HG03460 (cell line): Measurements from ENCODE around the gene ARGLU1.

Source experiments
- ATAC-seq: cut with Tn5 transposase; IDR thresholded peaks from one replicate; pipeline ENCODE4 v1.9.1; 2021; ENCODE audit not compliant: unreplicated experiment

ARGLU1 gene

DNA sequence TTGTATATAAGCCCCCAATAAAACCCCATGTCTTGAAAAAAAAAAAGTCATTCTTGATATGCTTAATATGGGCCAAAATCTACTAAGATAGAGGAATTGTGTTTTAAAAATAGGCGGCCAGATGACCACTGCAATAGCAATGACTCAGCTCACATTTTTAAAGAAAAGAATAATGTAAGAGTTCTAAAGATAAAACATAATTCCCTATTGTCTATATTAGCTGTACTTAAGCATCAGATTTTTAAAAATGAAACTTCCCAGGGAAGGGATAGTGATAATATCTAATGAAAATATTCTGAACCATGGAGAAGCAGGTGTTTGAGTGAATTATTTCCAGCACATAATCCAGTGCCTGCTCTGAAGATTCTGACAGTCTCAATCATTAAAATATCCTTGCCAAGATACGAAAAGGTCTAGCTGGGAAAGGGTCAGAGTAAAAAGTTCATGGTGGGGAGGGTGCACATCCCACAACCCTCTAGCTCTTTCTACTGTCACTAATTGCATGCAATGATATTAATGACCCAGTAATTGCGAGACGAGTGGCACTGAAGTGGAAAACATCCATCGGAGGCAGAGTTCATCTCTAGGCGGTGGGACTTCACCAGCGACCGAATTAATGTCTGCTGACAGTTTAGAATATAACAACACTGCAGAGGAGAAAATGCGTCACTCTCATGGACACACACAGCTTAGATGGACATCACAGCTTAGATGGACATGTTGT lies 64.0 kb downstream of the ARGLU1 start:
- ATAC-seq: no peak

DNA sequence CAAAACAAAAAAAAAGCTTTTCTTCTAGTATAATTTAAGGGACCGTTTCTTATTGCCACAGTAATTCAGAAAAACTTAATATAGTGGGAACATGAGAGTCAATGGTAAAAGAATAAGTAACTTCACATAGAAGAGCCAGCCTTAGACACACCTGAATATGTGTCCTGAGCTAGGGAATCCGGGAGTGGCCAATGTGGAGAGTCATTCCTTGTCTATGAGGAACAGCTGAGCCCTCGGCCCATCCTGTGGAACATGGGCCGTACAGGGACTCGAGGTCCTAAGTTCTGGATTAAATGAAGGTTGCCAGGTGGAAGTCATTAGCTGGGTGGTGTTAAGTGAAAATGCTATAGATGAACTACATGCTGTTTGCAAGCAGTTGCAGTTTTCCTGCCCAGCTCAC lies 64.7 kb downstream of the ARGLU1 start:
- ATAC-seq: no peak

DNA sequence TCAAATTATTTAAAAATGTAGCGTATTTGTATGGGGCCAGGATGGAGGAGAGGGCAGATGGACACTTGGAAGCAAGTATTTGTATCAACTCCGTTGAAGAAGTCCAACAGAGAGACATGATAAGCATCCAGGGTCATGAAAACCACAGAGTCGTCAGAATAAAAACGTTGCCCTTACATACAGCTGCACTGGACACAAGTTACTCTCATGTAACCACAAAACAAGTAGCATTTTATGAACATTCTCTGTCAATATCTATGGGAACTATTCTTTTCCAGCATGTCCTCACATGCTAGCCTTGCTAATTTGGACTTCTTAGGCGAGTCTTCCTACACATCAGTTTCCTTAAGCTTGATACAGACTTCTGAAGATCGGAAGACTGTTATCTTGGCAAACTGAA lies 67.5 kb downstream of the ARGLU1 start:
- no peak for ATAC-seq

DNA sequence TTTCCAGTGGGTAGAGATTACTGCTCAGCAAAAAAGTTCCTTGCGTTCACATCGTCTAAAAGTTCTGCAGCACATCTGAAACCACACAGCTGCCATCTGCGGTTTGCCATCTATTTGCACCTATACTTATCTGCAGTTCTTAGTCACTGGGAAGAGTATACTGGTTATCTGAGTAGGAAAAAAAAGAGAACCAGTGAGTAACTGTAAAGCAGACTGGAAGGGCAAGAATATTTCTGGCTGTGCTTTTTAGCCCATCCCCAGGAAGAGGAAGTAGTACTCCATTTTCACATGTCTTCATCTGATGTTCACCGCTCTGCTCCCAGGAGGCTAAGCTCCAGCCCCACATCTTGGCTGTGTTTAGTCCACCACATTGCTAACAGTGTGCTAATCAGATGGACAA lies 68.0 kb downstream of the ARGLU1 start:
- ATAC-seq: peak; percentile 72

DNA sequence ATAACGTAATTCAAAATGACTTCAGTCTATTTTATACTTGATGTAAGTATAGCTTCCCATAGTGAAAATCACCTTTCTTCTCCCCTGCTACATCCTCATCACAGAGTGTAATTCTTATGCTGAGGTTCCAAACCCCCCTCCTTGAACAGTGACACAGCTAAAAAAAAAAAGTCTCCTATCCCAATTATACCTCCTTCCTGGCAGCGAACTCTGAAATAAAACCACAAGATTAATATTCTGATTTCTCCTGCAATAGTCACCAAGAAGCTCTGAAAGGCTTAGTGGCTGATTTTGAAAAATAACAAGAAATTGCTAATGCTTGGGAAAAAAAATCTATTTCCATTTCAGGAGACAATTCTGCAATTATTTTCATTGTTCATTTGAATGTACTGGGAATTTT lies 68.8 kb downstream of the ARGLU1 start:
- no peak for ATAC-seq

DNA sequence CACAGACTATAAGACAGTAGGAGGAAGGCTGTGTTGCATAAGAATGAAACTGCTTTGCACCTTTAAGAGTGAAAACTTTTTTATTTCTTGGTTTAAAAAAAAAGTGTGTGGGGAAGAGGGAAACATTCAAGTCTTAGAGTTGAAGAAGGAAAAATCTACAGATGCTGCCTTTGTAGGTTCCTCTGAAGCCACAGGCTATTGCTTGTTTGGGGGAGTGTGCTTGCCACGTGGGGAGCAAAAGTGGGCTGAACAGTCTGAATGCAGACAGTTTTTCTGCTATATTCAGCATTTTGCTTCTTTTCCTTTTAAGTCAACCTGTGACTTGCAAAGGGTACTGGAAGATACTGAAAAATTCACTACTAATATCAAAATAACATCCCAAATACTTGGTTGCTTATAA lies 69.4 kb downstream of the ARGLU1 start:
- no peak for ATAC-seq

DNA sequence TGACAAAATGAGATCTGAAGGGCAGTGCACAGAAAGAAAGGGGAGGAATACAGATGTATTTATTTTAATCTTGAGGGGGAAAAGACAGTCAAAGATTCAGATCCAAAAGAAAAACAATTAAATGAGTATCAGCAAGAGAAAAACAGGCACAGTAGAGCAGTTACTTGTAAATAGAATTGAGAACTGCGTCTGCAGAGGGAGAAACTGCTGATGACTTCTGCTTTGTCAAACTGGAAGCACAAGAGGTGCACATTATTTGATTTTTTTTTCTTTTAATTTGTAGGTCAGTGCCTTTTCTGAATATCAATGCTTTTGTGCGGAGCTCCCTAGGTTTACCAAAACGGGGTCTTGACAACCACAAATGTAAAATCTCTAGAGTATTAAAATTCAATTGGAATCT lies 69.8 kb downstream of the ARGLU1 start:
- ATAC-seq: no peak

DNA sequence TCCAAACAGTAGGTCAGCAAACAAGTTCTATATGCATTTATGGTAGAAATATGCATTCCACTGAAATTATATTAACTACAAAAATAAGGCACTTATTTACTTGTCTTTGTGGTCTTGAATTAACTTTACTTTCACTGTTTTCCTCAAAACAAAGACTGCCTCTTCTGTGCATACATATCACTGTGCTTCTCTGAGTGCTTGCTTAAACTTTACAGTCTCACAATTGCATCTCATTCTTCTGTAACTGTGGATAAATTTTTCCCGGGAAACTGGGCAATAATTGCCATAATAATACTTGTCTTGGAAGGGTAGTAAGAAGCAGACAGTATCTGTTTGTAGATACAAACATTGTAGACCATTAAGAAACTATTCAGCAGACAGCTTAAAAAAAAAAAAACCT lies 70.9 kb downstream of the ARGLU1 start:
- ATAC-seq: no peak

DNA sequence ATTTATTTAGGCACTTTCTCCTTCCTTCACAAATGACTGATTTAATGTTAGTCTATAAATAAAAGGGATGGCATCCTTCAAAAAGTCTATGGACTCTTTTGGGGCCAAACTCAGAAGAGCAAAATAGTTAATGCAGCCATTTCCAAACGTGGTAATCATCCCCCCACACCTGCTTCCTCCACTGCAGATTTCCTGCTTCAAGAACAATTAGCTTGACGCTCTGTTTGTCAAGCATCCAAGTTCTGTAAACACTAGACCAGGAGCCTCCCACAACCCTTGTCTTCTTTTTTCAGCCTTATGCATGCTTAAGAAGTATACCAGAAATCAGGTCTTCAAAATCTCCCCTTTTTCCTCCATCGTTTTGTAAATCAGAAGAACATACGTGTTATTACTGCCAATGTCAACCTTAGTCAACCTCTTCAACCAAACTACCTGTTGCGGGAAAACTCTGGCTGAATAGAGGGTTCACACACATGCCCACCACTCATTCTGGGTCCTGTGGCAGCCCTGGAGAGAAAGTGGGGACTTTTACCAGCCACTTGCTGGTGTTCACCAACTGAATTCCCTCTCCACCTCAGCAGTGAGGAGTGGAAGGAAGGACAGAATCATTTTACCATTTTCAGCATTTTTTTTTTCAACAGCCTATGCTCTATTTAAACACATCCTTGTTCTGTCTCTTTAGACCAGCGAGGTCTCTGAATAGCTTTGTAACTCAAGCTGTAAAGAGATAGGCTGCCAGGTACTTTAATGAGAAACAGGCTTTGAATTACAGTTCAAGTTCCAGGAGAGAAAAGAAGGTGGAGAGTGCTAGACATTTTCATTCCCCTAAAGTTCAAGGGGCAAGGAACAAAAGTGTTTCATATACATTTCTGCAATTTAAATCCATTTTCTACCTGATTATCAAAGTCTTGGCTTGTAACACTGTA lies 71.6 kb downstream of the ARGLU1 start:
- ATAC-seq: no peak

DNA sequence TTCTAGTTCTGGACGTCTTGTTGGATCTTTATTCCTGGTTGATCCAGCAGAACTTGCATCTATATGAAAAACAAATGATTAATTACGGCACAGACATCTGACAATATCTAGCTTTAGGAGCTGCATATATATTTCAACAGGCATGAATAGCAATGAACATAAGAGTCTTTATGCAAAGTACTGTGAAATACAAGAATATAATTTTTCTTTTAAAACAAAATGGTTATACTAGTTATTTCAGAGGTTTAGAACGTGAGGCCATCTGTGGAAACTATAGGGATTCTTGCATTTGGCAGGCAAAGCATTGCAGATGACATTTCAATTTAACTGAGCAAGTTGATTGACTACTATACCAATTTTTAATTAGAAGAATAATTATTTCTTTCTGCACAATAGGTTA lies 73.0 kb downstream of the ARGLU1 start:
- no peak for ATAC-seq

DNA sequence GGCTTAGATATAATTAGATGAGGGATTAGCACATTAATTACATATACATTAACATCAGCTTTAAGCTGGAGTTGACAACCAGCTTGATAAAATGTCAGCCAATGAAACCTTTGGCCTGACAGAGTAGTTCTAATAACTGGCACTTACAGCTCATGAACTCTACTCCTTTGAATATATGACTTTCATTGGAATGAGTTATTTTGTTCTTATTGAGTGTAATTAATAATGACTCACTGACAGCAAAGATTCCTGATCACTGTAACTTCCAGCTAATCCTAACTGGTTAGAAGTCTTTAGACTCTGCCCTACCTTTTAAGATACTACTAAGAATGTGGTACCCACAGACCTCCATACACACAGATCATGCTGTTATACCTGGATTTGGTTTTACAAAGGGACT lies 73.4 kb downstream of the ARGLU1 start:
- no peak for ATAC-seq

DNA sequence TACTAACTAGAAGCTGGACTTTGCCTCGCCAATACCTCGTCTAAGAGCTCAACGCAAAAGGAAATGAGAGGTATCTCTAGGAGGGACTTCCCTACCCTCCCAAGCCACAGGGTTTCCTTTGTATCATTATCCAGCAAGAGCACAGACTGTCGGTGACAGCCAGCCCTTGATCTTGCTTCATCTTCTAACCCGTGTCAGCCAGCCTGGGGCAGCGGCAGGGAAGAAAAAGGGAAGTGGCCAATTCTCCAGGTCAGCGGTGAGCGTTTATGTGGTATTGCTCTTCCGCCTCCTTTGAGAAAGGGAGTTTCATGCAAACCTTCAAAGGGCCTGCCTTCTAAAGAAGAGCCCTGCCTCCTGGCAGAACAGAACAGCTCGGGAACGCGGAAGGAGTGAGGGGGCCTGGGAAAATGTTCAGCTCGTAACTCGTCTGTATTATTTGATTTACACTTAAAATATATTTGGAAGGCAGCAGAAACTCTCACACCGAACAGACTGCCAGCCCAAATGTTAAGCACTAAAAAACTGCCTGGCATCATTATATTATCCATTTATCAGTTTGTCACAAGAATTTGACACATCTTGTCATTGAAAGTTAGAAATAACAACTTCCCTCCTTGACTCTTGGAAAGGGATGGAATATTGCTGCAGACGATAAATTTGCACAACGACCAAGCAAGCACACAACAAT lies 74.3 kb downstream of the ARGLU1 start:
- ATAC-seq: peak; percentile 91

DNA sequence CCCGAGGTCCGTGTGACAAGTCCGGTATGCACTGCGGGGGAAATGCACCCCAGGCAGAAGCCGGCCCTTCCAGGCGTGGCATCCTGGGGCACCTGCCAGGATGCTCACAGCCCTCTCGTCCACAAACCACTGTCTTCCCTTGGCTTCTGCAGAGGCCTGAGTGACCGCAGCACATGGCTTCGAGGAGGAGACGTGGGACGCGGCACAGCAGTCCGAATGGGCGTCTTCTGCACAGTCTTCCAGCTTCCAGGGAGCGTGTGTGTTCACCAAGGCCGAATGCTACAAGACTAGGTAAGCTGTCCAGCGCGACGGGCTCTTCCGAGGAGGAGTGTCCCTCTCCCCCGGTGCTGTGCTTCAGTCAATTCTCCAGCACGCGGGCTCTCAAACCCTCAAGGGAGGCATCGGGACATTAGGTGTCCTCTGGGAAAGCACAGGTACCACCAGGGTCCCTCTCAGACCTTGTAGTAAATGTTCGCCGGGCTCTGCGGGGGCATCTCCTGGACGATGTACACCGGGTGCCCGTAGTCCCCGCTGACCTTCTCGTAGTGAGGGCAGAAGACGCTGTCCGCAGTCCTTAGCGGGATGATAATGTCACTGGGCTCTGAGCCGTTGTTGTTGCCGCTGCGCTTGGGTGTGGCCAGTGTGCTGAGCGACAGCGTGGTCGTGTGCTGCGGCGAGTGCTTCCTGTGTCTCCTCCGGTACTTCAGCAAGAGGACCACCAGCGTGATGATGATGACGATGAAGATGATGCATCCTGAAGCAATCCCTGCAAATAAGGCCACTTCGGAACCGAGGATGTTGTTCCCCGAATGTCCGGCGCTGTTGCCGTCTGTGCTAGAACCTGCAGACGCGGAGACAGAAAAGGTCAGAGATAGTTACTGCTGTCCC lies 75.1 kb downstream of the ARGLU1 start:
- no peak for ATAC-seq

DNA sequence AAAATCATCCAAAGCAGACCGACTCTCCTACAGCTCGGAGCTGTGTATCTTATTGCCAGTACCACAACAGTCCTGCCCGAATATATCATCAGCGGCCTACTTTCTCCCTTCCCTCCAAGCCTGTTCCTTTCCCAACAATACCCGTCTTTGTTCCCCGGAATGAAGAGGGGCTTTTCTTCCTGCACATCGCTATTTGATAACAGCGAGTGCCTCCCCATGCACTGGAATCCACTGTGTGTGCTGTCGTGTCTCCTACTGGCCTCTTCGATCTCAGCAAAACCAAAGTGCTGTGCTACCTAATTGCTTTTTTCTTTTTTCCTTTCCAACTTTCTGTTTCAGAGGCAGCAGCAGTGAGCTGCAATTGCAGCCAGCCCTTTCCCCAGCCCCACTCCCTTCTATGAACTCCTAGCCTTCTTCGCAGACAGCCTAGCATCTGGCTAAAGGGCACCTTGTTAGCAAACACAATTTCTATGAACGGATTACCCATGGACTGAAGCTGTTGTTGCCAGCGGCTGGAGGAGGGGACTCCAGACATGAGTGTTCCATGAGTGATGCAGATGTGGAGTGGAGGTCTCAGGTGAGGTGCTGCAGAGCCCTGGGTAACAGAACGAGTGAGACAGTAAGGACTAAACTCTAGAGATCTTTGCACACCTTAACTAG lies 75.9 kb downstream of the ARGLU1 start:
- no peak for ATAC-seq
